K562 (cell line): Measurements from ENCODE around the gene CROCC2. TPM values are rescaled to one million over a fixed set of nuclear protein-coding genes. Genes with fewer than 3 reads are reported as not detected.
A peak's percentile ranks its signal among the peaks of the same experiment; 100 is the strongest.

ENCODE experiments used
- ATAC-seq: fragments of 200-7000 bp; cut with Tn5 transposase; 3 replicates; pipeline ENCODE4 v1.9.1; 2020; ENCODE audit warnings: moderate library complexity
- BruUV-seq: library from RNA; stranded (reverse); fragments of 400-500 nt; replicated peaks from 2 replicates; lab custom pipeline; 2021; lab: Mats Ljungman, UMichigan
- CTCF ChIA-PET: fragments of 300-600 bp; formaldehyde crosslinking; extraction: SDS; loops from one replicate; lab custom pipeline; 2021; ENCODE audit warnings: low intra/inter-chr PET ratio; lab: Yijun Ruan, JAX
- POLR2A ChIA-PET: fragments of 300-600, 350-650 bp; sonication (Branson Sonifier 250); formaldehyde crosslinking; extraction: SDS; loops from one replicate; lab custom pipeline; 2021; ENCODE audit warnings: antibody characterized with exemption, inconsistent platforms; lab: Yijun Ruan, JAX
- DNase-seq, 4 experiments: peaks; one replicate each; pipeline versions ENCODE4 v3.0.0 to v3.0.0-alpha.2; 2011 to 2018; ENCODE audit warnings: low spot score in 3 of 4, mixed read lengths in 3 of 4; ENCODE audit errors: extremely low read depth in 1 of 4
- FAIRE-seq: peaks from 2 replicates; lab custom pipeline; 2011; peaks lifted over from hg19 to GRCh38; lab: Jason Lieb, UNC
- H2AFZ ChIP-seq: 2 replicates; pipeline ENCODE4 v1.6.0; 2011; ENCODE audit warnings: low read depth, low read length, control low read depth, inconsistent platforms
- H3K27ac ChIP-seq: fragments of 200-600 bp; 3 replicates; pipeline ENCODE4 v1.8.0; 2011; ENCODE audit warnings: low read depth, mild to moderate bottlenecking, control low read depth, inconsistent platforms, low read length, moderate library complexity, mixed read lengths; ENCODE audit errors: extremely low read depth
- H3K27me3 ChIP-seq, 2 experiments: fragments of 300-600 bp in 1 of 2; 2 replicates in 1 of 2; 3 replicates in 1 of 2; pipeline versions ENCODE4 v1.6.0 to v1.8.0; 2011; ENCODE audit warnings: inconsistent platforms in 2 of 2, low read length in 2 of 2, mild to moderate bottlenecking in 1 of 2, mixed read lengths in 1 of 2, moderate library complexity in 1 of 2; ENCODE audit not compliant: control insufficient read depth in 2 of 2, insufficient read depth in 2 of 2
- H3K36me3 ChIP-seq: fragments of 300-600 bp; 3 replicates; pipeline ENCODE4 v1.8.0; 2011; ENCODE audit warnings: mild to moderate bottlenecking, low read length, inconsistent platforms; ENCODE audit not compliant: control insufficient read depth, insufficient read depth
- H3K4me1 ChIP-seq, 2 experiments: fragments of 200-600 bp in 1 of 2; replicated peaks in 1 of 2; 2 replicates in 1 of 2; 3 replicates in 1 of 2; pipeline versions ENCODE4 v1.5.1 to v1.8.0; 2011; ENCODE audit warnings: inconsistent platforms in 2 of 2, low read length in 2 of 2, mild to moderate bottlenecking in 1 of 2, mixed read lengths in 1 of 2, moderate library complexity in 1 of 2; ENCODE audit not compliant: control insufficient read depth in 2 of 2, insufficient read depth in 2 of 2
- H3K4me2 ChIP-seq: 2 replicates; pipeline ENCODE4 v1.6.1; 2011; ENCODE audit warnings: low read length, control low read depth, inconsistent platforms, mixed read lengths; ENCODE audit not compliant: insufficient read depth
- H3K4me3 ChIP-seq: fragments of 200-600 bp; sonication (generic), shearing (Covaris generic); 2 replicates; pipeline ENCODE4 v1.5.1; 2016; ENCODE audit warnings: control low read depth, inconsistent platforms
- H3K79me2 ChIP-seq: fragments of 200-600 bp; 3 replicates; pipeline ENCODE4 v1.8.0; 2011; ENCODE audit warnings: low read length, inconsistent platforms; ENCODE audit not compliant: control insufficient read depth, insufficient read depth
- H3K9ac ChIP-seq, 2 experiments: 2 replicates each; pipeline versions ENCODE4 v1.6.0 to v1.6.1; 2011; ENCODE audit warnings: low read depth in 2 of 2, low read length in 2 of 2, control low read depth in 1 of 2, inconsistent platforms in 1 of 2, mild to moderate bottlenecking in 1 of 2, mixed read lengths in 1 of 2; ENCODE audit not compliant: insufficient read depth in 1 of 2
- H3K9me1 ChIP-seq: one replicate; pipeline ENCODE4 v1.6.0; 2011; ENCODE audit warnings: inconsistent platforms, mild to moderate bottlenecking, low read length, moderate library complexity; ENCODE audit not compliant: control insufficient read depth, insufficient read depth
- H3K9me3 ChIP-seq: replicated peaks from 2 replicates; pipeline ENCODE4 v1.5.1; 2011; ENCODE audit warnings: low read depth, low read length, inconsistent platforms; ENCODE audit not compliant: control insufficient read depth, insufficient read depth
- H4K20me1 ChIP-seq: replicated peaks from 2 replicates; pipeline ENCODE4 v1.6.1; 2011; ENCODE audit warnings: low read length, inconsistent platforms, mixed read lengths; ENCODE audit not compliant: control insufficient read depth, insufficient read depth
- CBX3 ChIP-seq, 2 experiments: IDR thresholded peaks; 1 replicate in 1 of 2; 2 replicates in 1 of 2; pipeline ENCODE4 v1.6.1; 2012; ENCODE audit warnings: inconsistent platforms in 2 of 2, low read length in 2 of 2, borderline replicate concordance in 1 of 2, control low read depth in 1 of 2
- HDAC6 ChIP-seq: IDR thresholded peaks from 2 replicates; pipeline ENCODE4 v1.6.1; 2012; ENCODE audit warnings: low read depth, mild to moderate bottlenecking, control low read depth, inconsistent platforms, low read length, moderate library complexity
- MECOM ChIP-seq: fragments of 250-450 bp; sonication (Bioruptor Pico); IDR thresholded peaks from 2 replicates; pipeline ENCODE4 v1.8.0; 2022; ENCODE audit warnings: inconsistent platforms
- ZFX ChIP-seq: sonication (generic); formaldehyde crosslinking; IDR thresholded peaks from 2 replicates; pipeline ENCODE4 v1.8.0; 2022; ENCODE audit warnings: mild to moderate bottlenecking, missing genetic modification reagents, moderate library complexity
- WGBS: fragments of 100-300 bp; shearing (Covaris generic); methylation state at CpG from one replicate; pipeline ENCODE4 v1.1.6; 2016; ENCODE audit warnings: low coverage, mixed read lengths; ENCODE audit not compliant: insufficient coverage; ENCODE audit errors: missing lambda C conversion rate; 5-methylcytosine and 5-hydroxymethylcytosine counted together
- in situ Hi-C: fragments of 300-500 bp; cut with MboI; formaldehyde crosslinking; loops from 4 replicates; pipeline ENCODE4 v1.15.0; 2018; ENCODE audit warnings: inconsistent platforms, mixed read lengths
- intact Hi-C: fragments of 100-400 bp; cut with micrococcal nuclease; formaldehyde crosslinking; loops from 2 replicates; pipeline ENCODE4 v1.14.2; 2022
- polyA plus RNA-seq, 8 experiments: library from polyadenylated mRNA; depleted of rRNA in 4 of 8; stranded (reverse) in 5 of 8; unstranded in 3 of 8; fragments of >200 nt; fragmentation: Nextera tagmentation in 2 of 8; fragmentation: Illumina TruSeq in 1 of 8; extraction: Ambion mirVana in 2 of 8; extraction: Trizol in 1 of 8; gene quantifications; 2 replicates each; pipeline versions ENCODE4 v1.2.1 to v1.2.3, GENCODE V29; 2011 to 2014; ENCODE audit warnings: inconsistent platforms in 1 of 8, missing spikeins in 1 of 8
- total RNA-seq, 7 experiments: library from RNA; depleted of rRNA in 6 of 7; stranded (reverse); fragments of >200 nt in 6 of 7; fragmentation: Illumina TruSeq in 2 of 7; extraction: Trizol in 2 of 7; gene quantifications; 2 replicates each; pipeline versions ENCODE4 v1.2.1 to v1.2.3, GENCODE V29; 2011 to 2021; ENCODE audit warnings: low replicate concordance in 1 of 7
- TF ChIP-seq, protein P1 (sequence below), 2 experiments: fragments of 450-650 bp in 1 of 2; sonication (generic) in 1 of 2; formaldehyde crosslinking in 1 of 2; IDR thresholded peaks in 1 of 2; conservative IDR thresholded peaks in 1 of 2; 2 replicates each; pipeline versions ENCODE4 v1.6.1 to v1.8.1; 2016 to 2023; ENCODE audit warnings: mild to moderate bottlenecking in 2 of 2, moderate library complexity in 2 of 2, inconsistent platforms in 1 of 2, missing genetic modification reagents in 1 of 2
- TF ChIP-seq, protein P2 (sequence below): sonication (generic); formaldehyde crosslinking; IDR thresholded peaks from 2 replicates; pipeline ENCODE4 v1.8.1; 2022; ENCODE audit warnings: missing genetic modification reagents
- TF ChIP-seq, protein P3 (sequence below): fragments of 150-350 bp; conservative IDR thresholded peaks from 2 replicates; pipeline ENCODE4 v1.6.1; 2014; ENCODE audit warnings: low read length

CROCC2 gene
- total and polyA plus RNA-seq, 9 of the 15 experiments (the other 6 are each of a cell fraction or from before 2014, with no cell fraction given) = not detected

DNA sequence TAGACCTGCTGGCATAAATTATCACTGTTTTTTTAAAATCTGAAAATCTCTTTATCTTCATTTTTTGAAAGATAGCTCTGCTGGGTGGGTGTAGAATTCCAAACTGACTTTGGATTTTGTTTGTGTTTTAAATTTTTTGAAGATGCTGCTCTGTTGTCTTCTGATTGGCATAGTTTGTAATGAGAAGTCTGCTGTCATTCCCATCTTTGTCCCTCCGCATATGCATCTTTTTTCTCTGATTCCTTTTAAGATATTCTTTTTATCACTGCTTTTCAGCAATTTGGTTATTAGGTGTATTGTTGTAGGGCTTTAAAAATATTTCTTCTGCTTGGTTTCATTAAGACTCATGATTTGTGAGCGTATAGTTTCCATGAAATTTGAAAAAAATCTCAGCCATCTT lies 99.4 kb downstream of the CROCC2 start:
- BruUV-seq = no TSS peak
- Histone ChIP-seq H3K9ac (no peak overlapping the region), H3K36me3 (no peaks in the 10 kb centered on the region), H2AFZ (no peak overlapping the region), H3K9me3 (no peaks in the 10 kb centered on the region), H3K4me2 (no peak overlapping the region), H3K4me1 (peaks cover 0 to 7% of the 10 kb centered on the region in 2 experiments; a peak in 1 of 5 replicates), H3K27me3 (peaks cover 0 to 11% of the 10 kb centered on the region in 2 experiments; a peak in 2 of 5 replicates), H4K20me1 (no peaks in the 10 kb centered on the region; the same call in 1 of the 2 replicates), H3K4me3 (no peak overlapping the region), H3K9me1 (no peaks in the 10 kb centered on the region), H3K27ac (no peak overlapping the region), H3K79me2 (no peaks in the 10 kb centered on the region)
- WGBS = 0% methylated on average over 1 of the region's 2 CpGs
- CTCF ChIA-PET = no interaction called here
- in situ Hi-C loops = no loop called here
- TF ChIP-seq, protein P1, sequence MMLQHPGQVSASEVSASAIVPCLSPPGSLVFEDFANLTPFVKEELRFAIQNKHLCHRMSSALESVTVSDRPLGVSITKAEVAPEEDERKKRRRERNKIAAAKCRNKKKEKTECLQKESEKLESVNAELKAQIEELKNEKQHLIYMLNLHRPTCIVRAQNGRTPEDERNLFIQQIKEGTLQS (IDR thresholded peaks at IDR 0.05) = no peak
- TF ChIP-seq, protein P1 (CRISPR knock-in tag; conservative IDR thresholded peaks at IDR 0.05) = no peak
- peak in 1 of 2 experiments; percentile 60; a peak in 1 of 3 replicates for TF ChIP-seq CBX3 (IDR thresholded peaks at IDR 0.05; ENCODE audit: borderline replicate concordance in 1 of 2, low read length in 2 of 2)
- intact Hi-C loops = no loop called here
- FAIRE-seq (no peak), DNase-seq (no peak), ATAC-seq (no peak)
- POLR2A ChIA-PET = no interaction called here

DNA sequence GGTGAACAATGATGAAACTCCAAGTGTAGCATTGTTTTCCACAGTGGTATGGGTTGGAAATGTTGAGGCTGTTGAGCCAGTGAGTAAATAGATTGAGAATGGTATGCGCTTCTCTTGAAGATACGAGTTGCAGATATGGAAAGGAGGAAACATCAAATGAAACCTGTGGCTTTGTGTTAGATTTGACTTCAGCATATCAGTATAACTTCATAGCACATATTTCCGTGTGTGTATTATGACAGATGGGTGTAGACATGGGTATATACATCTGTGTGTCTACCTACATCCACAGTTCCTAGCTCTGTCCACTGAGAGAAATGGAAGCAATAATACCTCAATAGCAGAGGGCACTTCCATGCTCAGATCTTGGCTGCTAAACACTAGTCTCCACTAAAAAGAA lies 100.3 kb downstream of the CROCC2 start:
- Histone ChIP-seq H3K36me3 (no peaks in the 10 kb centered on the region), H3K4me2 (no peak overlapping the region), H3K27ac (no peak overlapping the region), H3K9me3 (no peaks in the 10 kb centered on the region), H3K27me3 (peaks cover 0 to 11% of the 10 kb centered on the region in 2 experiments; a peak in 2 of 5 replicates), H3K9ac (no peak overlapping the region), H3K4me3 (no peak overlapping the region), H4K20me1 (no peaks in the 10 kb centered on the region; the same call in 1 of the 2 replicates), H2AFZ (no peak overlapping the region), H3K4me1 (peaks cover 0 to 7% of the 10 kb centered on the region in 2 experiments; a peak in 1 of 5 replicates), H3K79me2 (no peaks in the 10 kb centered on the region), H3K9me1 (no peaks in the 10 kb centered on the region)
- no TSS peak for BruUV-seq
- FAIRE-seq (no peak), DNase-seq (no peak), ATAC-seq (no peak)
- ChIA-PET CTCF (no interaction called here), POLR2A (no interaction called here)
- intact Hi-C loops = no loop called here
- in situ Hi-C loops = no loop called here
- WGBS = 0% methylated on average over 3 of the region's 3 CpGs
- no peak for TF ChIP-seq ZFX (CRISPR knock-in tag)
- TF ChIP-seq, protein P2, sequence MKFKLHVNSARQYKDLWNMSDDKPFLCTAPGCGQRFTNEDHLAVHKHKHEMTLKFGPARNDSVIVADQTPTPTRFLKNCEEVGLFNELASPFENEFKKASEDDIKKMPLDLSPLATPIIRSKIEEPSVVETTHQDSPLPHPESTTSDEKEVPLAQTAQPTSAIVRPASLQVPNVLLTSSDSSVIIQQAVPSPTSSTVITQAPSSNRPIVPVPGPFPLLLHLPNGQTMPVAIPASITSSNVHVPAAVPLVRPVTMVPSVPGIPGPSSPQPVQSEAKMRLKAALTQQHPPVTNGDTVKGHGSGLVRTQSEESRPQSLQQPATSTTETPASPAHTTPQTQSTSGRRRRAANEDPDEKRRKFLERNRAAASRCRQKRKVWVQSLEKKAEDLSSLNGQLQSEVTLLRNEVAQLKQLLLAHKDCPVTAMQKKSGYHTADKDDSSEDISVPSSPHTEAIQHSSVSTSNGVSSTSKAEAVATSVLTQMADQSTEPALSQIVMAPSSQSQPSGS (CRISPR knock-in tag) = no peak
- no peak for TF ChIP-seq MECOM (CRISPR knock-in tag)
- TF ChIP-seq HDAC6 = no peak
- TF ChIP-seq, protein P3, sequence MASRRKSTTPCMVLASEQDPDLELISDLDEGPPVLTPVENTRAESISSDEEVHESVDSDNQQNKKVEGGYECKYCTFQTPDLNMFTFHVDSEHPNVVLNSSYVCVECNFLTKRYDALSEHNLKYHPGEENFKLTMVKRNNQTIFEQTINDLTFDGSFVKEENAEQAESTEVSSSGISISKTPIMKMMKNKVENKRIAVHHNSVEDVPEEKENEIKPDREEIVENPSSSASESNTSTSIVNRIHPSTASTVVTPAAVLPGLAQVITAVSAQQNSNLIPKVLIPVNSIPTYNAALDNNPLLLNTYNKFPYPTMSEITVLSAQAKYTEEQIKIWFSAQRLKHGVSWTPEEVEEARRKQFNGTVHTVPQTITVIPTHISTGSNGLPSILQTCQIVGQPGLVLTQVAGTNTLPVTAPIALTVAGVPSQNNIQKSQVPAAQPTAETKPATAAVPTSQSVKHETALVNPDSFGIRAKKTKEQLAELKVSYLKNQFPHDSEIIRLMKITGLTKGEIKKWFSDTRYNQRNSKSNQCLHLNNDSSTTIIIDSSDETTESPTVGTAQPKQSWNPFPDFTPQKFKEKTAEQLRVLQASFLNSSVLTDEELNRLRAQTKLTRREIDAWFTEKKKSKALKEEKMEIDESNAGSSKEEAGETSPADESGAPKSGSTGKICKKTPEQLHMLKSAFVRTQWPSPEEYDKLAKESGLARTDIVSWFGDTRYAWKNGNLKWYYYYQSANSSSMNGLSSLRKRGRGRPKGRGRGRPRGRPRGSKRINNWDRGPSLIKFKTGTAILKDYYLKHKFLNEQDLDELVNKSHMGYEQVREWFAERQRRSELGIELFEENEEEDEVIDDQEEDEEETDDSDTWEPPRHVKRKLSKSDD = no peak
